Transverse colon (tissue), 4 donors: ENCODE data around the gene ATP4B.

ENCODE experiments used
- EP300 ChIP-seq: sonication (generic); formaldehyde crosslinking; IDR thresholded peaks from one replicate; pipeline ENCODE4 v1.6.1; 2017; ENCODE audit warnings: antibody characterized with exemption, low read depth
- POLR2A ChIP-seq: fragments of 450-650 bp; IDR thresholded peaks from one replicate; pipeline ENCODE4 v1.6.1; 2016; ENCODE audit warnings: antibody characterized with exemption, mild to moderate bottlenecking, moderate library complexity
- POLR2AphosphoS5 ChIP-seq, 3 donors: sonication (generic); formaldehyde crosslinking; IDR thresholded peaks; one replicate each; pipeline ENCODE4 v1.6.1; 2016; ENCODE audit warnings: antibody characterized with exemption in 3 of 3
- TF ChIP-seq, protein P1 (sequence below), 5 experiments: fragments of 200-600 bp in 3 of 5; fragments of 450-650 bp in 2 of 5; sonication (generic) in 3 of 5; IDR thresholded peaks; 1 replicate in 2 of 5; 2 replicates in 3 of 5; pipeline ENCODE4 v1.5.1; 2016 to 2017; ENCODE audit warnings: antibody characterized with exemption in 5 of 5, inconsistent platforms in 3 of 5, mild to moderate bottlenecking in 2 of 5, moderate library complexity in 1 of 5

DNA sequence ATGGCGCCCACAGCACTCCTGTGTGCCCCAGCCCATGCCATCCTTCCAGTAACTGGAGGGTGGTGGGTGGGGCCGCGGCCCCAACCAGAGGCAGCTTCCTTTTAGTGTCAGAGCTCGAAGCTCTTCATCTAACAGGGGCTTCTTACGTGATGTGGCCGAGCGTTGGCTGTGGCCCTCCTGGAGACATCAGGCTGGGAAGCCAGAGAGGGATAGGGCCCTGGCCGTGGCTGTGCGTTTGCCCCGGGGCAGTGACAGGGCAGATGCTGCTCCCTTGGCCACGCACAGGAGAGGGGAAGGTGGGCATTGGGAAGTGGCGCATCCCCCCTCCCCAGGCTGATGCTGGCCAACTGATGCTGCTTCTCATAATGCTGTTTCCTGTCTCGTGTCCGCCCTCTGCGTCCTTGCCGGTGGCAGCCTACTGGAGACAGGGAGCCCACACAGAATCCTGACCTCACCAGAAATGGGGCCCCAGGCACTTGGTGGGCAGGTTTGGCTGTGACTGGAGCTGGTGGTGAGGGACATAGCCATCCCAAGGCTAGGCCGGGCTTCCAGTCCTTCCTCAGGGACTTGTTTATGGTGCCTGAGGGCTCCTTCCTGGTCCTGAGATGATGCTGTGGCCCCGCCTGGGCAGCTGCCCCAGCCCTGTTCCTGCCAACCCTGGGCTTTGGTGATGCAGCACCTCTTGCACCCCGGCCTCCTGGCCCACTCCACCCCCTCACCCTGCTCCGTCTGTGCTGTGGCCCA is 34.3 kb downstream of the ATP4B start:
- TF ChIP-seq, protein P1, sequence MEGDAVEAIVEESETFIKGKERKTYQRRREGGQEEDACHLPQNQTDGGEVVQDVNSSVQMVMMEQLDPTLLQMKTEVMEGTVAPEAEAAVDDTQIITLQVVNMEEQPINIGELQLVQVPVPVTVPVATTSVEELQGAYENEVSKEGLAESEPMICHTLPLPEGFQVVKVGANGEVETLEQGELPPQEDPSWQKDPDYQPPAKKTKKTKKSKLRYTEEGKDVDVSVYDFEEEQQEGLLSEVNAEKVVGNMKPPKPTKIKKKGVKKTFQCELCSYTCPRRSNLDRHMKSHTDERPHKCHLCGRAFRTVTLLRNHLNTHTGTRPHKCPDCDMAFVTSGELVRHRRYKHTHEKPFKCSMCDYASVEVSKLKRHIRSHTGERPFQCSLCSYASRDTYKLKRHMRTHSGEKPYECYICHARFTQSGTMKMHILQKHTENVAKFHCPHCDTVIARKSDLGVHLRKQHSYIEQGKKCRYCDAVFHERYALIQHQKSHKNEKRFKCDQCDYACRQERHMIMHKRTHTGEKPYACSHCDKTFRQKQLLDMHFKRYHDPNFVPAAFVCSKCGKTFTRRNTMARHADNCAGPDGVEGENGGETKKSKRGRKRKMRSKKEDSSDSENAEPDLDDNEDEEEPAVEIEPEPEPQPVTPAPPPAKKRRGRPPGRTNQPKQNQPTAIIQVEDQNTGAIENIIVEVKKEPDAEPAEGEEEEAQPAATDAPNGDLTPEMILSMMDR (IDR thresholded peaks at IDR 0.05): no peak
- TF ChIP-seq POLR2AphosphoS5 (IDR thresholded peaks at IDR 0.05): no peak
- no peak for TF ChIP-seq POLR2A
- TF ChIP-seq EP300: no peak
